SK-N-SH treated with all-trans-retinoic acid at 6 μM for 48 hours (cell line): ENCODE data around the gene ZNF547.

Experiments
- ISL1 ChIP-seq: fragments of 250-450 bp; sonication (Bioruptor Pico); IDR thresholded peaks from 2 replicates; pipeline ENCODE4 v2.1.2; 2022; ENCODE audit warnings: mild to moderate bottlenecking, moderate library complexity
- PPARA ChIP-seq: fragments of 250-450 bp; sonication (Bioruptor Pico); IDR thresholded peaks from 2 replicates; pipeline ENCODE4 v1.5.0; 2020; ENCODE audit warnings: mild to moderate bottlenecking, borderline replicate concordance

- TF ChIP-seq ISL1 (CRISPR knock-in tag) (no peak), PPARA (CRISPR knock-in tag) (no peak)
Observed at GRCh38 chr19:57327993-57328392, 35.4 kb upstream of the ZNF547 start.
